ENCODE results near the gene TCEAL7.
"Not testable (repeated sequence)": the region's sequence is repeated elsewhere in the genome, so short reads cannot be mapped to it uniquely, and the experiment has no call there.

TCEAL7 gene

DNA sequence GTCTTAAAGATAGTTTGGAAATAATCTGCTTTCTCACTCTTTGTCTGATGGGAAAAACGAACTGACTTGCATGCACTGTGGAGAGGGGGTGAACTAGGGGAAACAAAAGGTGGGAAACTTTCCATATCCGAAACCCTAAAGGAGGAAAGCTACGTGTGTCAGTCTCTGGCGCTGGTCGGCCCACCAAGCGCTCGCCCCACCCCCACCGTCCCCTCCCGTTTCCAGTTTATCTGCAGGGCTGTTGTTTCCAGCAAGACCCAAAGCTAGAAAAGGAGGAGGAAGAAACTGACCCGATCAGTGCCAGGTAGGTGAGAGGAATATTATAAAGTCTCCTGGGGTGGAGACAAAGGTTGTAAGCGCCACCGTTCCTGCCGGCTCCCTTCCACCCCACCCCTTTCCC, 26.8 kb downstream of the TCEAL7 start:
- H3K4me3 ChIP-seq (ENCODE audit: low read depth, low read length) = peak overlapping the region; percentile 83
- DNase-seq (ENCODE audit: low read depth) = no peak
- TF ChIP-seq, protein P1, sequence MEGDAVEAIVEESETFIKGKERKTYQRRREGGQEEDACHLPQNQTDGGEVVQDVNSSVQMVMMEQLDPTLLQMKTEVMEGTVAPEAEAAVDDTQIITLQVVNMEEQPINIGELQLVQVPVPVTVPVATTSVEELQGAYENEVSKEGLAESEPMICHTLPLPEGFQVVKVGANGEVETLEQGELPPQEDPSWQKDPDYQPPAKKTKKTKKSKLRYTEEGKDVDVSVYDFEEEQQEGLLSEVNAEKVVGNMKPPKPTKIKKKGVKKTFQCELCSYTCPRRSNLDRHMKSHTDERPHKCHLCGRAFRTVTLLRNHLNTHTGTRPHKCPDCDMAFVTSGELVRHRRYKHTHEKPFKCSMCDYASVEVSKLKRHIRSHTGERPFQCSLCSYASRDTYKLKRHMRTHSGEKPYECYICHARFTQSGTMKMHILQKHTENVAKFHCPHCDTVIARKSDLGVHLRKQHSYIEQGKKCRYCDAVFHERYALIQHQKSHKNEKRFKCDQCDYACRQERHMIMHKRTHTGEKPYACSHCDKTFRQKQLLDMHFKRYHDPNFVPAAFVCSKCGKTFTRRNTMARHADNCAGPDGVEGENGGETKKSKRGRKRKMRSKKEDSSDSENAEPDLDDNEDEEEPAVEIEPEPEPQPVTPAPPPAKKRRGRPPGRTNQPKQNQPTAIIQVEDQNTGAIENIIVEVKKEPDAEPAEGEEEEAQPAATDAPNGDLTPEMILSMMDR (IDR thresholded peaks at IDR 0.05; ENCODE audit: control insufficient read depth, extremely low read depth, insufficient read depth) = no peak

DNA sequence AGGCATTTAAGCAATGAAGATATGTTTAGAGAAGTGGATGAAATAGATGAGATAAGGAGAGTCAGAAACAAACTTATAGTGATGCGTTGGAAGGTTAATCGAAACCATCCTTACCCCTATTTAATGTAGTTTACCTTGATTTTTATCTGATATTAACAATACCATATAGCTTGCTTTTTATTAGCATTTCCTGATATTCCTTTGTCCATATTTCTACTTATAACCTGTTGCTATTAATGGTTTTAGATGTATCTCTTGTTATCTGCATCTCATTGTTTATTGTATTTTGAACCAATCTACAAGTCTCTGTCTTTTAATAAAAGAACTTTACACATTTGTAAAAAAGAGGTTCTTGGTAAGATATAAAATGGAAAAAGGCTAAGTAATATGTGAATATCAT, 27.8 kb downstream of the TCEAL7 start:
- TF ChIP-seq, protein P1 (IDR thresholded peaks at IDR 0.05; ENCODE audit: control insufficient read depth, extremely low read depth, insufficient read depth) = no peak
- DNase-seq (ENCODE audit: low read depth) = no peak
- H3K4me3 ChIP-seq (ENCODE audit: low read depth, low read length) = no peak overlapping the region

DNA sequence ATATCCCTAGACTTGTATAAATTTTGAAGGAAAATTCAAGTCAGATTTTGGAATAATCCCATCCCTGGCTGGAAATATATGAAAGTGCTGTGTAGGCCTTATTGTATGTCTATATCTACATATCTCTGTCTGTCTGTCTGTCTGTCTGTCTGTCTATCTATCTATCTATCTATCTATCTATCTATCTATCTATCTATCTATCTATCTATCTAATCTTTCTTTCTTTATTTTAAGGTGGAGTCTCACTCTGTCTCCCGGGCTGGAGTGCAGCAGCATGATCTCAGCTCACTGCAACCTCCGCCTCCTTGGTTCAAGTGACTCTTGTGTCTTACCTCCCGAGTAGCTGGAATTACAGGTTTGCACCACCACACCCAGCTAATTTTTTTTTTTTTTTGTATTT, 29.6 kb downstream of the TCEAL7 start:
- not testable (repeated sequence) for H3K4me3 ChIP-seq (ENCODE audit: low read depth, low read length); DNase-seq (ENCODE audit: low read depth)

- DNase-seq (ENCODE audit: low read depth) = no peak
- no peak overlapping the region for H3K4me3 ChIP-seq (ENCODE audit: low read depth, low read length)
- TF ChIP-seq, protein P1 (IDR thresholded peaks at IDR 0.05; ENCODE audit: control insufficient read depth, extremely low read depth, insufficient read depth) = no peak
These were observed 30.1 kb downstream of the TCEAL7 start for GRCh38 chrX:103360092-103360491.

DNA sequence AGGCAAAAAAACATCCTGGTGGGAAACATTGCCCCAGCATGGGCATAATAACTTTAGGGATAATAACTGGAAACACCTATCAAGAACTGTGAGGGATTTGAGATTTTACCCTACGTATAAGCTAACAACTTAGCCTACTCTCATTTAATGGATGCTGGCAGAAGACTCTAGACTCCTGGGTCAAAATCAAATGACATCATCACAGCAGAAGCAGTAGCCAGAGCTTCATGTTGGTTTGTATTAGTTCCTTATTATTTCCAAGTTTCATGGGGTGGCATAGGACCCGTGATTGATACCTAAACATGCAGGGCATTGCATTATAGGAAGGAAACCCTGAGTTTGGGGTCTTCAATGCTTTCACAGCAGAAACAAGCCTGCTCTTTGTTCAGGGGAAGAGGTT, 30.9 kb downstream of the TCEAL7 start:
- TF ChIP-seq, protein P1 (IDR thresholded peaks at IDR 0.05; ENCODE audit: control insufficient read depth, extremely low read depth, insufficient read depth) = no peak
- no peak overlapping the region for H3K4me3 ChIP-seq (ENCODE audit: low read depth, low read length)
- DNase-seq (ENCODE audit: low read depth) = no peak

DNA sequence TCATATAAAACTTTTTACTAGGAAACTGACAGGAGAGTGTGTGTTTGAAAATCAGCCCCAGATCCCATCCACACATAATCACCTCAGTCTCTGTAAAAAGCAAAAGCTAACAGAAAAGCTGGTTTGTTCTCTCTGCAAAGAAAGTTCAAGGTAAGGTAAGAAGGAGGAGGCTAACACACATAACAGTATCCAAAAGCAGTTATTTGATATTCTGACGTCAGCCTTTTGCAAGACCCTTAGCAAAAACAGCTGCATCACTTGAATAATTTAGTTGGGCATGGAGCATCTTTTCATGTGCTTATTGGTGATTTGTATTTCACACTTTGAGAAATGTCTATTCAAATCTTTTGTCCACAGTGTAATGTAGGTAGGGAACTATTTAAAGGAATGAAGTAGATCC, 31.8 kb downstream of the TCEAL7 start:
- TF ChIP-seq, protein P1 (IDR thresholded peaks at IDR 0.05; ENCODE audit: control insufficient read depth, extremely low read depth, insufficient read depth) = no peak
- no peak for DNase-seq (ENCODE audit: low read depth)
- no peak overlapping the region for H3K4me3 ChIP-seq (ENCODE audit: low read depth, low read length)

DNA sequence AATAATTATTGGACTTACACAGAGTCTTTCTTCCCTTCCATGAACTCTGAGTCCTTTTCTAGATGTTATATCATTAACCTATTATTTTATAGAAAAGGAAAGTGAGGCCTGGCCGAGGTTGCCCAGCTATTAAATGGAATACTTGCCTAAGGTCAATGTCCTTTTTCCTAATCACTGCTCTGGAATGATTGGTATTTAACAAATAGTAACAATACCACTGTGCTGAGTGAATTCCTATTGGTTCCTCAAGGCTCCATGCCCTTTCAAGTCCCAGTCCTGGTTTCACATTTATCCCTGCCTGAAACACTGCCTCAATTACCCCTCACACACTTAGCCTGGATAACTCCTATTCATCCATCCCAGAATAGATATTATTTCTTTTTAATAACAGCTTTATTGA, 32.4 kb downstream of the TCEAL7 start:
- no peak for DNase-seq (ENCODE audit: low read depth)
- no peak overlapping the region for H3K4me3 ChIP-seq (ENCODE audit: low read depth, low read length)
- TF ChIP-seq, protein P1 (IDR thresholded peaks at IDR 0.05; ENCODE audit: control insufficient read depth, extremely low read depth, insufficient read depth) = no peak
